Left lung (tissue), 10 donors: ENCODE measurements around the gene WDR54. TPM values are rescaled to one million over a fixed set of nuclear protein-coding genes. Genes with fewer than 3 reads are reported as not detected.

ENCODE experiments used
- ATAC-seq: fragments of 200-7000 bp; cut with Tn5 transposase; one replicate; pipeline ENCODE4 v1.9.1; 2020; ENCODE audit warnings: moderate library complexity
- DNase-seq, 4 donors: peaks; one replicate each; pipeline ENCODE4 v3.0.0-alpha.2; 2013 to 2020
- H3K27ac ChIP-seq, 2 donors: fragments of 200-600 bp; sonication (generic) in 1 of 2; one replicate each; pipeline versions ENCODE4 v1.5.0 to v1.8.0; 2020 to 2021
- H3K27me3 ChIP-seq, 2 donors: fragments of 200-600 bp; sonication (generic) in 1 of 2; one replicate each; pipeline versions ENCODE4 v1.5.0 to v1.8.0; 2020 to 2021
- H3K36me3 ChIP-seq, 2 donors: fragments of 200-600 bp; sonication (generic) in 1 of 2; one replicate each; pipeline versions ENCODE4 v1.5.0 to v1.8.0; 2020 to 2021
- H3K4me1 ChIP-seq, 2 donors: fragments of 200-600 bp; one replicate each; pipeline ENCODE4 v1.8.0; 2021
- H3K4me3 ChIP-seq, 2 donors: fragments of 200-600 bp; sonication (generic) in 1 of 2; one replicate each; pipeline versions ENCODE4 v1.5.0 to v1.8.0; 2020 to 2021; ENCODE audit warnings: mild to moderate bottlenecking in 1 of 2
- H3K9me3 ChIP-seq, 2 donors: fragments of 200-600 bp; sonication (generic) in 1 of 2; one replicate each; pipeline versions ENCODE4 v1.5.0 to v1.8.0; 2020 to 2021
- intact Hi-C, 2 donors: fragments of 100-400 bp; cut with DNase I; formaldehyde crosslinking; loops; one replicate each; pipeline versions ENCODE4 v1.11.2 to v1.14.2; 2022
- polyA plus RNA-seq, 6 donors: library from polyadenylated mRNA; unstranded; fragments of 120-200 nt; gene quantifications; one replicate each; pipeline ENCODE4 v1.2.1, GENCODE V29; 2013; ENCODE audit not compliant: insufficient read length in 6 of 6
- total RNA-seq, 2 donors: library from RNA; stranded (reverse); fragmentation: NEBNext Ultra II Directional; extraction: Animal tissue kit (Norgen Biotek cat#: 25700); gene quantifications; one replicate each; pipeline ENCODE4 v1.2.1, GENCODE V29; 2021
- TF ChIP-seq, protein P1 (sequence below), 2 donors: fragments of 200-600 bp; sonication (generic) in 1 of 2; IDR thresholded peaks; one replicate each; pipeline versions ENCODE4 v1.5.0 to v1.8.0; 2021; ENCODE audit warnings: antibody characterized with exemption in 2 of 2
- donor health status: DM: no; HTN: yes; CAD: no.
- donor health status: DM: no; HTN: no; CAD: no.

Gene WDR54
- total and polyA plus RNA-seq, 8 donors = 9.2 to 39.6 (median 35.2) TPM

DNA sequence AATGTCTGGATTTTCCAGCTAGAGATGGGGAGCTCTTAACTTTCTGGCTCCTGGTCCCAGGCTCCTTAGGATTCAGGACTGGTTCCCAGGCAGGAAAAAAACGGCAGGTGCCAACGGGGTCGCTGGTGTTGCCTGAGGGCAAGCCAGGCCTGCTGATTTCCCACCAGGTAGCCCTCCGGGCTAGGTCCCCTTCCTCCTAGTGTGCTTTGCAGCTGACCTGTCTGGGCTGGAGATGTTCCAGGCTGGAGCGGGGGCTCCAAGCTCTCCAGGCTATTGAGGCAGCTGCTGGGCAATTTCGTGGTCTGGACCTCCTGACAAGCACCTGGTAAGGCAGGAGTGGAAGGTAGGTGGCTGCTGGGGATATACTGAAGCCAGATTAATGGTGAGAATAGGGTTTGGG lies 53.0 kb downstream of the WDR54 start:
- Histone ChIP-seq H3K4me3 (no peak overlapping the region), H3K4me1 (peaks cover 15 to 37% of the 10 kb centered on the region in 2 donors), H3K36me3 (peaks cover 0 to 28% of the 10 kb centered on the region in 2 donors), H3K9me3 (no peaks in the 10 kb centered on the region), H3K27ac (no peak overlapping the region), H3K27me3 (no peaks in the 10 kb centered on the region)
- intact Hi-C loops = no loop called here
- ATAC-seq = no peak
- DNase-seq = peak in 1 of 4 donors; percentile 39
- TF ChIP-seq, protein P1, sequence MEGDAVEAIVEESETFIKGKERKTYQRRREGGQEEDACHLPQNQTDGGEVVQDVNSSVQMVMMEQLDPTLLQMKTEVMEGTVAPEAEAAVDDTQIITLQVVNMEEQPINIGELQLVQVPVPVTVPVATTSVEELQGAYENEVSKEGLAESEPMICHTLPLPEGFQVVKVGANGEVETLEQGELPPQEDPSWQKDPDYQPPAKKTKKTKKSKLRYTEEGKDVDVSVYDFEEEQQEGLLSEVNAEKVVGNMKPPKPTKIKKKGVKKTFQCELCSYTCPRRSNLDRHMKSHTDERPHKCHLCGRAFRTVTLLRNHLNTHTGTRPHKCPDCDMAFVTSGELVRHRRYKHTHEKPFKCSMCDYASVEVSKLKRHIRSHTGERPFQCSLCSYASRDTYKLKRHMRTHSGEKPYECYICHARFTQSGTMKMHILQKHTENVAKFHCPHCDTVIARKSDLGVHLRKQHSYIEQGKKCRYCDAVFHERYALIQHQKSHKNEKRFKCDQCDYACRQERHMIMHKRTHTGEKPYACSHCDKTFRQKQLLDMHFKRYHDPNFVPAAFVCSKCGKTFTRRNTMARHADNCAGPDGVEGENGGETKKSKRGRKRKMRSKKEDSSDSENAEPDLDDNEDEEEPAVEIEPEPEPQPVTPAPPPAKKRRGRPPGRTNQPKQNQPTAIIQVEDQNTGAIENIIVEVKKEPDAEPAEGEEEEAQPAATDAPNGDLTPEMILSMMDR (IDR thresholded peaks at IDR 0.05) = no peak

DNA sequence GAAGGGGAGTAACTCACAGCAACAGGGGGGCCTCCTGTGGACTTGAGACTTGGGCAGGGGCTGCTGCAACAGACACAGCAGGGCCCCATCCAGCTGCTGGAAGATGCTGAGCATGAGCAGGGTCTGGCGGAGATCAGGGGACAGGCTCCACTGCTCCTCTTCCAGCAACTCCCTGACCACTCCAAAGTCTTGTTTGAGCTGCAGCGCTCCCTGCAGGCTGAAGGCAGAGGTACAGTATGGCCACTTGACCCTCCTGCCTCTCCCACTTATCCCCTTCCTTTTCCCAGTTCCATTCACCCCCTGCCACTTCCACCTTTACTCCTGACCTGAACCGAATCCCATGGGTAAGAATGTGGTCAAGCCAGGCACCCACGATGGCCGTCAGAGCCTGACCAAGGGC lies 53.4 kb downstream of the WDR54 start:
- no peaks in the 10 kb centered on the region for H3K9me3 ChIP-seq
- H3K4me3 ChIP-seq = no peak overlapping the region
- H3K27ac ChIP-seq = no peak overlapping the region
- intact Hi-C loops = no loop called here
- H3K36me3 ChIP-seq = peaks cover 0 to 31% of the 10 kb centered on the region in 2 donors
- TF ChIP-seq, protein P1 (IDR thresholded peaks at IDR 0.05) = no peak
- peaks cover 15 to 40% of the 10 kb centered on the region in 2 donors for H3K4me1 ChIP-seq
- DNase-seq (peak in 1 of 4 donors; percentile 39), ATAC-seq (no peak)
- no peaks in the 10 kb centered on the region for H3K27me3 ChIP-seq

Other genes with a start within 250 kb of the WDR54 start
- 100 to 1,000 TPM; 120 to 154 TPM for gene MOB1A, start 242.9 kb upstream of the WDR54 start, total RNA-seq
- 10 to 100 TPM; 78.8 to 94.5 (median 83.9) TPM for gene MOB1A, start 242.9 kb upstream of the WDR54 start, polyA plus RNA-seq
- gene MTHFD2, start 223.1 kb upstream of the WDR54 start, total RNA-seq = 10 to 100 TPM; 44.6 to 81.2 TPM
- gene MTHFD2, start 223.1 kb upstream of the WDR54 start, polyA plus RNA-seq = 10 to 100 TPM; 12.8 to 21.5 (median 15.7) TPM
- gene SLC4A5, start 78.3 kb upstream of the WDR54 start, total RNA-seq = 1 to 10 TPM; 2.0 to 8.2 TPM
- 10 to 100 TPM in 2 of 6 donors, 1 to 10 TPM in 4; 6.6 to 13.8 (median 8.0) TPM for gene SLC4A5, start 78.3 kb upstream of the WDR54 start, polyA plus RNA-seq
- gene DCTN1, start 41.4 kb upstream of the WDR54 start, total RNA-seq = 100 to 1,000 TPM; 121 to 132 TPM
- 100 to 1,000 TPM; 139 to 162 (median 153) TPM for gene DCTN1, start 41.4 kb upstream of the WDR54 start, polyA plus RNA-seq
- 1 to 10 TPM; 2.8 to 3.4 TPM for gene C2orf81, start 111 bp upstream of the WDR54 start, total RNA-seq
- gene C2orf81, start 111 bp upstream of the WDR54 start, polyA plus RNA-seq = 1 to 10 TPM; 4.4 to 5.7 (median 5.2) TPM
- gene RTKN, start 20.2 kb downstream of the WDR54 start, total RNA-seq = 10 to 100 TPM; 29.6 to 37.0 TPM
- 10 to 100 TPM; 42.0 to 59.5 (median 56.3) TPM for gene RTKN, start 20.2 kb downstream of the WDR54 start, polyA plus RNA-seq
- 10 to 100 TPM; 23.8 to 27.1 TPM for gene INO80B, start 33.4 kb downstream of the WDR54 start, total RNA-seq
- 10 to 100 TPM; 30.7 to 44.5 (median 35.0) TPM for gene INO80B, start 33.4 kb downstream of the WDR54 start, polyA plus RNA-seq
- 10 to 100 TPM; 38.7 to 71.7 TPM for gene WBP1, start 36.7 kb downstream of the WDR54 start, total RNA-seq
- gene WBP1, start 36.7 kb downstream of the WDR54 start, polyA plus RNA-seq = 100 to 1,000 TPM; 102 to 122 (median 113) TPM
- gene MOGS, start 43.7 kb downstream of the WDR54 start, total RNA-seq = 10 to 100 TPM; 67.6 to 69.6 TPM
- 10 to 100 TPM; 40.5 to 51.6 (median 44.8) TPM for gene MOGS, start 43.7 kb downstream of the WDR54 start, polyA plus RNA-seq
- 10 to 100 TPM; 69.5 to 73.6 TPM for gene MRPL53, start 51.0 kb downstream of the WDR54 start, total RNA-seq
- gene MRPL53, start 51.0 kb downstream of the WDR54 start, polyA plus RNA-seq = 10 to 100 TPM; 33.5 to 57.8 (median 47.8) TPM
- gene CCDC142, start 61.3 kb downstream of the WDR54 start, total RNA-seq = 10 to 100 TPM; 12.1 to 17.5 TPM
- gene CCDC142, start 61.3 kb downstream of the WDR54 start, polyA plus RNA-seq = 10 to 100 TPM; 13.7 to 18.6 (median 17.4) TPM
- 10 to 100 TPM; 22.1 to 27.0 TPM for gene TTC31, start 61.4 kb downstream of the WDR54 start, total RNA-seq
- 10 to 100 TPM; 31.2 to 38.4 (median 34.2) TPM for gene TTC31, start 61.4 kb downstream of the WDR54 start, polyA plus RNA-seq
- 1 to 10 TPM; 1.6 to 2.2 TPM for gene LBX2, start 77.9 kb downstream of the WDR54 start, total RNA-seq
- under 1 TPM in 5 of 6 donors, not detected in 1; 0.14 to 0.86 (median 0.35) TPM for gene LBX2, start 77.9 kb downstream of the WDR54 start, polyA plus RNA-seq
- 10 to 100 TPM; 27.1 to 33.6 TPM for gene PCGF1, start 86.0 kb downstream of the WDR54 start, total RNA-seq
- gene PCGF1, start 86.0 kb downstream of the WDR54 start, polyA plus RNA-seq = 10 to 100 TPM; 20.4 to 27.1 (median 23.3) TPM
- not detected for gene TLX2, start 92.7 kb downstream of the WDR54 start, total RNA-seq
- under 1 TPM in 2 of 6 donors, not detected in 4; 0.08 TPM for gene TLX2, start 92.7 kb downstream of the WDR54 start, polyA plus RNA-seq
- gene DQX1, start 104.5 kb downstream of the WDR54 start, total RNA-seq = under 1 TPM; 0.24 to 0.26 TPM
- gene DQX1, start 104.5 kb downstream of the WDR54 start, polyA plus RNA-seq = under 1 TPM; 0.13 to 0.54 (median 0.27) TPM
- 100 to 1,000 TPM; 110 to 132 TPM for gene AUP1, start 108.0 kb downstream of the WDR54 start, total RNA-seq
- gene AUP1, start 108.0 kb downstream of the WDR54 start, polyA plus RNA-seq = 100 to 1,000 TPM in 2 of 6 donors, 10 to 100 TPM in 4; 82.1 to 106 (median 91.0) TPM
- 10 to 100 TPM; 29.4 to 36.6 TPM for gene HTRA2, start 108.2 kb downstream of the WDR54 start, total RNA-seq
- gene HTRA2, start 108.2 kb downstream of the WDR54 start, polyA plus RNA-seq = 10 to 100 TPM; 31.8 to 36.1 (median 33.9) TPM
- 10 to 100 TPM; 10.8 to 12.2 TPM for gene LOXL3, start 132.2 kb downstream of the WDR54 start, total RNA-seq
- gene LOXL3, start 132.2 kb downstream of the WDR54 start, polyA plus RNA-seq = 10 to 100 TPM in 2 of 6 donors, 1 to 10 TPM in 4; 8.4 to 10.7 (median 9.7) TPM
- gene DOK1, start 133.0 kb downstream of the WDR54 start, total RNA-seq = 10 to 100 TPM; 26.7 to 35.2 TPM
- gene DOK1, start 133.0 kb downstream of the WDR54 start, polyA plus RNA-seq = 10 to 100 TPM in 2 of 6 donors, 1 to 10 TPM in 4; 8.7 to 12.3 (median 9.7) TPM
- gene M1AP, start 226.6 kb downstream of the WDR54 start, total RNA-seq = 1 to 10 TPM in 1 of 2 donors, under 1 TPM in 1; 0.47 to 1.1 TPM
- 1 to 10 TPM in 1 of 6 donors, under 1 TPM in 5; 0.14 to 1.0 (median 0.23) TPM for gene M1AP, start 226.6 kb downstream of the WDR54 start, polyA plus RNA-seq
- gene SEMA4F, start 232.5 kb downstream of the WDR54 start, total RNA-seq = 10 to 100 TPM in 1 of 2 donors, 1 to 10 TPM in 1; 9.3 to 23.8 TPM
- gene SEMA4F, start 232.5 kb downstream of the WDR54 start, polyA plus RNA-seq = 1 to 10 TPM; 6.0 to 8.7 (median 6.7) TPM